Progenitor cell of endocrine pancreas (in vitro differentiated cells): ENCODE data around the gene CBY1. TPM values are rescaled to one million over a fixed set of nuclear protein-coding genes. Genes with fewer than 3 reads are reported as not detected.

Experiments
- DNase-seq: peaks from one replicate; pipeline ENCODE4 v3.0.0; 2021; ENCODE audit warnings: low spot score; ENCODE audit not compliant: unreplicated experiment
- H3K27ac Mint-ChIP-seq: 2 replicates; pipeline ENCODE4 v1.8.0; 2021; ENCODE audit warnings: mild to moderate bottlenecking, moderate library complexity, mixed read lengths
- H3K27me3 Mint-ChIP-seq: 2 replicates; pipeline ENCODE4 v1.8.0; 2021; ENCODE audit warnings: mixed read lengths
- H3K36me3 Mint-ChIP-seq: 2 replicates; pipeline ENCODE4 v1.8.0; 2022; ENCODE audit warnings: mixed read lengths; ENCODE audit not compliant: insufficient read depth
- H3K4me1 Mint-ChIP-seq: 2 replicates; pipeline ENCODE4 v1.8.0; 2021; ENCODE audit warnings: low read depth, mixed read lengths
- H3K4me3 Mint-ChIP-seq: 2 replicates; pipeline ENCODE4 v1.8.0; 2021; ENCODE audit warnings: low read depth, mild to moderate bottlenecking, moderate library complexity, mixed read lengths
- H3K9me3 Mint-ChIP-seq: 2 replicates; pipeline ENCODE4 v1.8.0; 2021; ENCODE audit warnings: low read depth, mixed read lengths
- total RNA-seq: library from RNA; stranded (reverse); gene quantifications from 2 replicates; pipeline ENCODE4 v1.2.1, GENCODE V29; 2021
- TF ChIP-seq, protein P1 (sequence below): fragments of 200-600 bp; sonication (generic); IDR thresholded peaks from one replicate; pipeline ENCODE4 v1.5.0; 2021; ENCODE audit warnings: antibody characterized with exemption, mild to moderate bottlenecking; ENCODE audit not compliant: unreplicated experiment

The CBY1 gene
- total RNA-seq, 1 donor from 2014 or later: 50.5 TPM

DNA sequence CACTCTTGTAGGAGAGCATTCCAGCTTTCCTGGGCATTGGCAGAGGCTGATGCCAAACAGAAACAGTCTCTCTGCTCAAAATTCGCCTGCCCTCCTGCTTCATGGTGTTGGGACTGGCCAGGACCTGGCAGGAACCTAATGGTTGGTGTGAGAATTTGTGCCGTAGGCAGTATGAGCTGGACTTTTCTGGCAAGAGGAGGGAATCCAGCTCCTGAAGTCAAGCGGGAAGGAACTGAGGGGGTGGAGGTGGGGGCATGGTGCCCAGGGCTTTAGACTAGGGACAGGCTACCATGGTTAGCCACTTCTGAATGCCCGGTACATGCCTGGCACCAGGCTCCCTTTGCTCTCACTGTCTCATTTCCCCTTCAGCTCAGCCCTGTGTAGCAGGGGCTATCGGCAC lies 18.4 kb downstream of the CBY1 start:
- H3K36me3 Mint-ChIP-seq: peaks cover 21% of the 10 kb centered on the region
- H3K27ac Mint-ChIP-seq: no peak overlapping the region
- no peaks in the 10 kb centered on the region for H3K4me1 Mint-ChIP-seq
- H3K27me3 Mint-ChIP-seq: no peaks in the 10 kb centered on the region
- TF ChIP-seq, protein P1, sequence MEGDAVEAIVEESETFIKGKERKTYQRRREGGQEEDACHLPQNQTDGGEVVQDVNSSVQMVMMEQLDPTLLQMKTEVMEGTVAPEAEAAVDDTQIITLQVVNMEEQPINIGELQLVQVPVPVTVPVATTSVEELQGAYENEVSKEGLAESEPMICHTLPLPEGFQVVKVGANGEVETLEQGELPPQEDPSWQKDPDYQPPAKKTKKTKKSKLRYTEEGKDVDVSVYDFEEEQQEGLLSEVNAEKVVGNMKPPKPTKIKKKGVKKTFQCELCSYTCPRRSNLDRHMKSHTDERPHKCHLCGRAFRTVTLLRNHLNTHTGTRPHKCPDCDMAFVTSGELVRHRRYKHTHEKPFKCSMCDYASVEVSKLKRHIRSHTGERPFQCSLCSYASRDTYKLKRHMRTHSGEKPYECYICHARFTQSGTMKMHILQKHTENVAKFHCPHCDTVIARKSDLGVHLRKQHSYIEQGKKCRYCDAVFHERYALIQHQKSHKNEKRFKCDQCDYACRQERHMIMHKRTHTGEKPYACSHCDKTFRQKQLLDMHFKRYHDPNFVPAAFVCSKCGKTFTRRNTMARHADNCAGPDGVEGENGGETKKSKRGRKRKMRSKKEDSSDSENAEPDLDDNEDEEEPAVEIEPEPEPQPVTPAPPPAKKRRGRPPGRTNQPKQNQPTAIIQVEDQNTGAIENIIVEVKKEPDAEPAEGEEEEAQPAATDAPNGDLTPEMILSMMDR: no peak
- H3K4me3 Mint-ChIP-seq: no peak overlapping the region
- DNase-seq: no peak
- H3K9me3 Mint-ChIP-seq: no peaks in the 10 kb centered on the region

DNA sequence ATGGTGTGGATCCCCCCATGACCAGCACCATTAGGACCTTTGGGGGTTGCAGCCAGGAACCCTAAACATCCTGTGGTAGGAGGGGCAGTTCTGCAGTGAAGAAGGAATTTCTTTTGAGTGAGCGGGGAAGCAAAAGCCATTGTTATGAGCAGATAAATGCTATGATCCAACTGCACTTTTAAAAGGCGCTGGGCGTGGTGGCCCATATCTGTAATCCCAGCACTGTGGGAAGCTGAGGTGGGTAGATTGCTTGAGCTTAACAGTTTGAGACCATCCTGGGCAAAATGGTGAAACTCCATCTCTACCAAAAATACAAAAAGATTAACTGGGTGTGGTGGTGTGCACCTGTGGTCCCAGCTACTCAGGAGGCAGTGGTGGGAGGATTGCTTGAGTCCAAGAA lies 19.4 kb downstream of the CBY1 start:
- H3K27ac Mint-ChIP-seq: no peak overlapping the region
- DNase-seq: no peak
- H3K4me3 Mint-ChIP-seq: no peak overlapping the region
- TF ChIP-seq, protein P1: no peak
- no peaks in the 10 kb centered on the region for H3K27me3 Mint-ChIP-seq
- H3K36me3 Mint-ChIP-seq: peaks cover 20% of the 10 kb centered on the region
- H3K9me3 Mint-ChIP-seq: no peaks in the 10 kb centered on the region
- no peaks in the 10 kb centered on the region for H3K4me1 Mint-ChIP-seq

DNA sequence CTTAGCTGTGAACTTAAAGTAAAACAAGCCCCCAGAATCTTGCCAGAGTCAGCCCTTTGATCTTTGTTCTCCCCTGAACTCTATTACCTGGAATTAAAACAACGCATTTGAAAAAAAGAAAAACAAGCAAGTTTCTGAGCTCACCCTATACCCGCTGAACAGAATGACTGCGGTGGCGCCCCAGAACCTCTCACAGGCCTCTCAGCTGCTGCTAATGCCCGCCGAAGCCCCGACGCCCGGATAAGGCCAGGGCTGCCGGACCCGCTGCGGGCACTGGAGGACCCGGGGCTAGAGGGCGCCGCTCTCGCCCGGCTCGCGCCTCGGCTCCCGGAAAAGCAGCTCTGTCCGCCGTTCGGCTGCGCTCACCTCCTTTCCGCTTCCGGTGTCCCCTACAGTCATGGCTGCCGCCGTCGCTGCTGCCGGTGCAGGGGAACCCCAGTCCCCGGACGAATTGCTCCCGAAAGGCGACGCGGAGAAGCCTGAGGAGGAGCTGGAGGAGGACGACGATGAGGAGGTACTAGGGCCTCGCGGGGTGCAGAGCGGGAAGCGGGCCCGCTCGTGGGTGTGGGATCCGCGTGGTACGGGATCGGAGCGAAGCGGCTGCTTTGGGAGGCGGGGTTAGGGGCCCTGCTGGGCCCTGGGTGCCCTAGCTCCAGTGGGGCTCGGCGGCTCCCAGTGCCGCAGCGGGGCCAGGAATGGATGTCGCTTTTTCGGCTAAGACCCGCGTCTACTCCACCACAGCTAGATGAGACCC lies 25.3 kb downstream of the CBY1 start, which contains the start of gene TOMM22:
TSS of gene TOMM22 (plus strand) at position 376 of the 754 bp plus-strand sequence. CDS start at position 398, 22 bp downstream.
- Mint-ChIP-seq H3K27me3 (no peaks in the 10 kb centered on the region), H3K27ac (peak within 1 kb of the TSS; percentile 97), H3K4me3 (peak within 1 kb of the TSS; percentile 98), H3K9me3 (peaks cover 3% of the 10 kb centered on the region), H3K4me1 (peaks cover 12% of the 10 kb centered on the region), H3K36me3 (peaks cover 26% of the 10 kb centered on the region)
- TF ChIP-seq, protein P1: peak; percentile 66
- peak; percentile 72 for DNase-seq

DNA sequence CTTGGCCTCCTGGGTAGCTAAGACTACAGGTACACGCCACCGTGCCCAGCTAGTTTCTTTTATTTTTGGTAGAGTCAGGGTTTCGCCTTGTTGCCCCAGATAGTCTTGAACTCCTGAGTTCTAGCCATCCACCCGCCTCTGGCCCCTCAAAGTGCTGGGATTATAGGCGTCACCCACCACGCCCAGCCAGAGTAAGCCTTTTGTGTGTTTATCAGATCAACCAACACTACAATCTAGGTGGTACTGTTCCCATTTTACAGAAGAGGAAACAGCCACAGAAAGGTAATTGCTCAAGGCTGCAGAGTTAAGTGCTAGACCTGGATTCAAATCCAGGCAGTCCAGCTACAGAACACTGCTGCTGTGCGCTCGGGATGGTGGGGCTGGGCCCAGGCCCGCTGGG lies 28.5 kb downstream of the CBY1 start:
- Mint-ChIP-seq H3K36me3 (peaks cover 34% of the 10 kb centered on the region), H3K27ac (no peak overlapping the region), H3K4me3 (no peak overlapping the region), H3K9me3 (peaks cover 3% of the 10 kb centered on the region), H3K27me3 (no peaks in the 10 kb centered on the region), H3K4me1 (peaks cover 12% of the 10 kb centered on the region)
- DNase-seq: no peak
- TF ChIP-seq, protein P1: no peak

DNA sequence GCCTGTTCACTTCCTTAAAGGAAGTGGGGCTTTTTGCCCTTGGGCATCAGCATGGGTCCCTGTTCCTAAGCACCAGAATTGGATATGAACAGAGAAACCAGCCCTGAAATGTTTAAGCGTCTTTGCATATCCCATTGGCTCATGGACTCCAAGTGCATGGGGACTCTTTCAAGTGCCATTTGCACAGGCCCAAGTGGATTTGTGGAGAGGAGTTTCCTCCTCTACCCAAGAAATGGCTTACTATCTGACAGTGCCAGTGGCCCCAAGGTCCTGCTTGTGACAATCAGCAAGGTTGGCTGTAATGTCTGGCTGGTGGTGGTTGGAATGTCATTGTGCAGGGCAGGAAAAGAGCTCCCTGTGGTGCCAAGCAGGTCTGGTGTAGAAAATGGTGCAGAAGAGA lies 29.3 kb downstream of the CBY1 start:
- TF ChIP-seq, protein P1: no peak
- Mint-ChIP-seq H3K27ac (no peak overlapping the region), H3K9me3 (peaks cover 3% of the 10 kb centered on the region), H3K4me1 (peaks cover 12% of the 10 kb centered on the region), H3K36me3 (peaks cover 34% of the 10 kb centered on the region), H3K27me3 (no peaks in the 10 kb centered on the region), H3K4me3 (no peak overlapping the region)
- no peak for DNase-seq
